SK-N-SH (cell line): ENCODE results near the gene RMI2. TPM values are rescaled to one million over a fixed set of nuclear protein-coding genes. Genes with fewer than 3 reads are reported as not detected.

ENCODE experiments used
- CTCF ChIA-PET: fragments of 300-600, 350-600 bp; formaldehyde crosslinking; extraction: SDS; loops from one replicate; lab custom pipeline; 2021; lab: Yijun Ruan, JAX
- POLR2A ChIA-PET: fragments of 350-600 bp; sonication (Branson Sonifier 250); formaldehyde crosslinking; extraction: SDS; loops from one replicate; lab custom pipeline; 2020; ENCODE audit warnings: antibody characterized with exemption, inconsistent platforms; lab: Yijun Ruan, JAX
- DNase-seq: peaks from one replicate; pipeline ENCODE4 v3.0.0; 2012
- H2AFZ ChIP-seq: fragments of 200-600 bp; sonication (generic); 2 replicates; pipeline ENCODE4 v1.8.1; 2016; ENCODE audit warnings: antibody characterized with exemption, mild to moderate bottlenecking, low read depth
- H3F3A ChIP-seq: fragments of 200-600 bp; sonication (generic); replicated peaks from 2 replicates; pipeline ENCODE3; 2016; ENCODE audit warnings: antibody characterized with exemption, mild to moderate bottlenecking; ENCODE audit not compliant: insufficient read depth
- H3K27ac ChIP-seq, 2 experiments: fragments of 200-500 bp in 1 of 2; fragments of 200-600 bp in 1 of 2; sonication (Bioruptor generic) in 1 of 2; sonication (generic), shearing (Covaris generic) in 1 of 2; 2 replicates each; pipeline versions ENCODE4 v1.5.1 to v1.6.1; 2014 to 2016; ENCODE audit warnings: low read depth in 2 of 2, inconsistent platforms in 1 of 2, low read length in 1 of 2, mild to moderate bottlenecking in 1 of 2, mixed read lengths in 1 of 2
- H3K27me3 ChIP-seq: fragments of 200-600 bp; sonication (generic), shearing (Covaris generic); 2 replicates; pipeline ENCODE4 v1.6.1; 2016; ENCODE audit warnings: mixed run types; ENCODE audit not compliant: insufficient read depth
- H3K36me3 ChIP-seq, 2 experiments: fragments of 200-500 bp in 1 of 2; fragments of 200-600 bp in 1 of 2; sonication (Bioruptor generic) in 1 of 2; sonication (generic) in 1 of 2; replicated peaks in 1 of 2; 2 replicates each; pipeline versions ENCODE3 to v1.5.1; 2014 to 2016; ENCODE audit warnings: low read length in 1 of 2, mild to moderate bottlenecking in 1 of 2; ENCODE audit not compliant: insufficient read depth in 2 of 2, control insufficient read depth in 1 of 2
- H3K4me1 ChIP-seq, 2 experiments: fragments of 200-500 bp in 1 of 2; fragments of 200-600 bp in 1 of 2; sonication (Bioruptor generic) in 1 of 2; sonication (generic), shearing (Covaris generic) in 1 of 2; 2 replicates each; pipeline versions ENCODE4 v1.5.1 to v1.6.1; 2014 to 2016; ENCODE audit warnings: low read depth in 1 of 2, low read length in 1 of 2, mixed run types in 1 of 2; ENCODE audit not compliant: insufficient read depth in 2 of 2, control insufficient read depth in 1 of 2
- H3K4me2 ChIP-seq: fragments of 200-600 bp; sonication (generic), shearing (Covaris generic); 2 replicates; pipeline ENCODE4 v1.6.1; 2017; ENCODE audit warnings: mixed run types
- H3K4me3 ChIP-seq, 2 experiments: fragments of 200-500 bp in 1 of 2; fragments of 200-600 bp in 1 of 2; sonication (Bioruptor generic) in 1 of 2; sonication (generic), shearing (Covaris generic) in 1 of 2; 2 replicates each; pipeline versions ENCODE4 v1.5.1 to v1.8.1; 2014 to 2016; ENCODE audit warnings: low read depth in 2 of 2, inconsistent platforms in 1 of 2, low read length in 1 of 2, mild to moderate bottlenecking in 1 of 2, mixed read lengths in 1 of 2, moderate library complexity in 1 of 2
- H3K79me2 ChIP-seq: fragments of 200-600 bp; sonication (generic); 2 replicates; pipeline ENCODE4 v1.8.1; 2017; ENCODE audit warnings: mild to moderate bottlenecking; ENCODE audit not compliant: insufficient read depth
- H3K9ac ChIP-seq: fragments of 200-600 bp; sonication (generic); 2 replicates; pipeline ENCODE4 v1.6.1; 2017; ENCODE audit warnings: mixed run types
- H3K9me2 ChIP-seq: fragments of 200-600 bp; sonication (generic); 2 replicates; pipeline ENCODE4 v1.6.1; 2017; ENCODE audit warnings: mixed run types
- H3K9me3 ChIP-seq: fragments of 200-600 bp; sonication (generic); 2 replicates; pipeline ENCODE4 v1.6.1; 2017; ENCODE audit warnings: mixed run types, mild to moderate bottlenecking, moderate library complexity
- H4K20me1 ChIP-seq: fragments of 200-600 bp; sonication (generic); 2 replicates; pipeline ENCODE4 v1.6.1; 2017; ENCODE audit warnings: mild to moderate bottlenecking, mixed run types; ENCODE audit not compliant: insufficient read depth
- CTCF ChIP-seq: fragments of 200-600 bp; sonication (generic); IDR thresholded peaks from 2 replicates; pipeline ENCODE4 v1.6.1; 2017; ENCODE audit warnings: antibody characterized with exemption, mild to moderate bottlenecking, moderate library complexity
- EP300 ChIP-seq, 2 experiments: IDR thresholded peaks; 2 replicates each; pipeline versions ENCODE4 v1.4.0 to v1.6.1; 2012; ENCODE audit warnings: borderline replicate concordance in 1 of 2, low read depth in 1 of 2, low read length in 1 of 2
- FOXM1 ChIP-seq: IDR thresholded peaks from 2 replicates; pipeline ENCODE4 v1.4.0; 2012; ENCODE audit warnings: low read depth, mild to moderate bottlenecking
- JUND ChIP-seq: IDR thresholded peaks from 2 replicates; pipeline ENCODE4 v1.4.0; 2012
- MEF2A ChIP-seq: IDR thresholded peaks from 2 replicates; pipeline ENCODE4 v1.4.0; 2012; ENCODE audit warnings: low read depth, borderline replicate concordance
- MXI1 ChIP-seq: IDR thresholded peaks from 2 replicates; pipeline ENCODE4 v1.6.1; 2012; ENCODE audit warnings: mild to moderate bottlenecking, low read depth, low read length, improper control_type of control experiment
- NFIC ChIP-seq: IDR thresholded peaks from 2 replicates; pipeline ENCODE4 v1.4.0; 2012; ENCODE audit warnings: borderline replicate concordance
- NRF1 ChIP-seq: IDR thresholded peaks from 2 replicates; pipeline ENCODE4 v1.6.1; 2012; ENCODE audit warnings: low read depth, mild to moderate bottlenecking, low read length
- POLR2AphosphoS5 ChIP-seq: IDR thresholded peaks from 2 replicates; pipeline ENCODE4 v1.6.1; 2012; ENCODE audit warnings: low read depth, low read length
- RCOR1 ChIP-seq: fragments of 150-350 bp; IDR thresholded peaks from 2 replicates; pipeline ENCODE4 v1.6.1; 2017; ENCODE audit warnings: antibody characterized with exemption, low read length
- SIN3A ChIP-seq: IDR thresholded peaks from 2 replicates; pipeline ENCODE4 v1.6.1; 2012; ENCODE audit warnings: low read depth, mild to moderate bottlenecking, low read length, moderate library complexity, borderline replicate concordance
- SMC3 ChIP-seq: IDR thresholded peaks from 2 replicates; pipeline ENCODE4 v1.6.1; 2012; ENCODE audit warnings: low read depth, low read length, improper control_type of control experiment
- TAF1 ChIP-seq: IDR thresholded peaks from 2 replicates; pipeline ENCODE4 v1.6.1; 2012; ENCODE audit warnings: low read depth, mild to moderate bottlenecking, low read length, moderate library complexity, borderline replicate concordance
- TEAD4 ChIP-seq: IDR thresholded peaks from 2 replicates; pipeline ENCODE4 v1.4.0; 2012; ENCODE audit warnings: mild to moderate bottlenecking, borderline replicate concordance; ENCODE audit not compliant: insufficient read depth
- USF1 ChIP-seq: IDR thresholded peaks from 2 replicates; pipeline ENCODE4 v1.4.0; 2012; ENCODE audit warnings: low read depth, borderline replicate concordance
- YY1 ChIP-seq: IDR thresholded peaks from 2 replicates; pipeline ENCODE4 v1.4.0; 2012; ENCODE audit warnings: low read depth, mild to moderate bottlenecking
- ZBTB33 ChIP-seq: IDR thresholded peaks from 2 replicates; pipeline ENCODE4 v1.4.0; 2012; ENCODE audit warnings: low read depth, borderline replicate concordance
- WGBS: methylation state at CpG from one replicate; pipeline ENCODE4 v1.1.6; 2017; ENCODE audit warnings: low lambda C conversion rate; 5-methylcytosine and 5-hydroxymethylcytosine counted together
- polyA plus RNA-seq, 3 experiments: library from polyadenylated mRNA; depleted of rRNA; stranded (reverse); fragments of >200 nt; gene quantifications; 2 replicates each; pipeline ENCODE4 v1.2.3, GENCODE V29; 2012

The RMI2 gene
- polyA plus RNA-seq, 1 of the 3 experiments (the other 2 are of a cell fraction): 8.5 TPM

- 64% methylated on average over 7 of the region's 8 CpGs for WGBS
- POLR2A ChIA-PET: no interaction called here
- Histone ChIP-seq H3K9me3 (no peaks in the 10 kb centered on the region), H3K27ac (no peak overlapping the region), H2AFZ (no peak overlapping the region), H3K9ac (no peak overlapping the region), H3K27me3 (no peaks in the 10 kb centered on the region), H3K4me1 (peaks cover 0 to 11% of the 10 kb centered on the region in 2 experiments; a peak in 3 of 4 replicates), H4K20me1 (no peaks in the 10 kb centered on the region), H3K4me2 (no peak overlapping the region), H3F3A (peaks cover 11% of the 10 kb centered on the region), H3K36me3 (no peaks in the 10 kb centered on the region), H3K9me2 (no peaks in the 10 kb centered on the region), H3K79me2 (no peaks in the 10 kb centered on the region), H3K4me3 (no peak overlapping the region)
- TF ChIP-seq TEAD4: no peak
- TF ChIP-seq RCOR1: no peak
- TF ChIP-seq SMC3: no peak
- no peak for TF ChIP-seq SIN3A
- no peak for TF ChIP-seq JUND
- TF ChIP-seq CTCF: no peak
- TF ChIP-seq ZBTB33: no peak
- no peak for TF ChIP-seq NRF1
- no peak for TF ChIP-seq POLR2AphosphoS5
- no peak for TF ChIP-seq YY1
- DNase-seq: no peak
- CTCF ChIA-PET: interaction anchor here (1.1 to 1.3 kb wide), 3 partner anchors 14 to 369 kb away, joined by 3 to 4 read pairs (median 4); no protein-coding TSS in a partner anchor
Measured at GRCh38 chr16:11333702-11334101, 11.6 kb upstream of the RMI2 start.

- H3K9ac ChIP-seq: no peak overlapping the region
- no peak for DNase-seq
- ChIA-PET CTCF (no interaction called here), POLR2A (no interaction called here)
- H4K20me1 ChIP-seq: no peaks in the 10 kb centered on the region
- H3K27ac ChIP-seq: no peak overlapping the region
- no peaks in the 10 kb centered on the region for H3K9me3 ChIP-seq
- TF ChIP-seq EP300 (IDR thresholded peaks at IDR 0.05; ENCODE audit: borderline replicate concordance in 1 of 2, low read depth in 1 of 2, low read length in 1 of 2): no peak
- no peak for TF ChIP-seq USF1
- no peak for TF ChIP-seq SMC3
- TF ChIP-seq ZBTB33: no peak
- TF ChIP-seq CTCF: no peak
- TF ChIP-seq FOXM1: no peak
- no peak for TF ChIP-seq NFIC
- no peak for TF ChIP-seq MEF2A
- no peak for TF ChIP-seq RCOR1
- TF ChIP-seq MXI1: no peak
- TF ChIP-seq TAF1: no peak
- no peaks in the 10 kb centered on the region for H3F3A ChIP-seq
- H3K27me3 ChIP-seq: no peaks in the 10 kb centered on the region
- no peak overlapping the region for H3K4me3 ChIP-seq
- 92% methylated on average over 6 of the region's 6 CpGs for WGBS
- H2AFZ ChIP-seq: no peak overlapping the region
- H3K4me2 ChIP-seq: no peak overlapping the region
- H3K36me3 ChIP-seq: no peaks in the 10 kb centered on the region
- no peaks in the 10 kb centered on the region for H3K9me2 ChIP-seq
- H3K4me1 ChIP-seq: no peaks in the 10 kb centered on the region; a peak in 1 of 4 replicates
- H3K79me2 ChIP-seq: no peaks in the 10 kb centered on the region
Measured at GRCh38 chr16:11334831-11335404, 10.3 kb upstream of the RMI2 start.
